ENCODE data around the gene CHRNA7. TPM values are rescaled to one million over a fixed set of nuclear protein-coding genes. Genes with fewer than 3 reads are reported as not detected.
"Not testable (repeated sequence)": the region's sequence is repeated elsewhere in the genome, so short reads cannot be mapped to it uniquely, and the experiment has no call there.

Gene CHRNA7
- total RNA-seq, 2 donors from 2014 or later, result 3.9 to 5.2 TPM

DNA sequence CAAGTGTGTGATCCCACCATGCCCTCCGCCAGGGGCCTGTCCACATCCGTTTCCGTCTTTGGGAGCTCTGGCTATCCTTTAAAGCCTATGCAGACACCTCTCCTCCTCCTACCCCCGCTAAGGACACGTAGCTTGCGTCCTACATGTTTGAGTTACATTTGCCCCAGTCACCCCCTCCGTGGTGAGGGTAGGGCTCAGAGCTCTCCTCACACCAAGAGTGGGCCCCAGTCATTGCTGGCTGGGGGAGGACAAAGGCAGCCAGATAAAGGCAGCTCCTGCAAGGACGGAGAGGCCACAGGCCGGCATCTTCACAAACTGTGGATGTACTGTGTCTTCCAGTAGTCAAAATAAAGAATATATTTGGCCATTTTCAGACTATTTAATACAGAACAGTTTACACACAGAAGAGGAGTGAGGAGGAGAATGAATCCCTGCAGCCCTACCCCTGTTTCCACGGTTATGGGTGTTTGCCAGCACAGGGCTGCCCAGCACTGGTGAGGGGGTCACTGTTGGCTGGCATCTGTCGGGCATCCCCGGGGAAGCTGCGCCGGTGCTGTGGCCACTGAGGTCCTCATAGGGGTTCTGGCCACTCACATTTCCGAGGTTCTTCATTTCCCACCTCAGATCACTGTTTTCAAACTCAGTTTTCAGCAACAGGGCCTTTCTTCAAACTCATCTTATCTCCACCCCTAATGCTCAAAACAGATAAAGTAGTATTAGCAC, 118.7 kb downstream of the CHRNA7 start:
- Histone ChIP-seq H3K27me3 (no peaks in the 10 kb centered on the region), H3K4me3 (no peak overlapping the region), H3K9me3 (no peaks in the 10 kb centered on the region), H3K4me1 (no peaks in the 10 kb centered on the region), H3K27ac (no peak overlapping the region), H3K9ac (ENCODE audit: low read depth in 2 of 2, low read length in 2 of 2) (no peak overlapping the region), H3K36me3 (no peaks in the 10 kb centered on the region)
- TF ChIP-seq, protein P1, sequence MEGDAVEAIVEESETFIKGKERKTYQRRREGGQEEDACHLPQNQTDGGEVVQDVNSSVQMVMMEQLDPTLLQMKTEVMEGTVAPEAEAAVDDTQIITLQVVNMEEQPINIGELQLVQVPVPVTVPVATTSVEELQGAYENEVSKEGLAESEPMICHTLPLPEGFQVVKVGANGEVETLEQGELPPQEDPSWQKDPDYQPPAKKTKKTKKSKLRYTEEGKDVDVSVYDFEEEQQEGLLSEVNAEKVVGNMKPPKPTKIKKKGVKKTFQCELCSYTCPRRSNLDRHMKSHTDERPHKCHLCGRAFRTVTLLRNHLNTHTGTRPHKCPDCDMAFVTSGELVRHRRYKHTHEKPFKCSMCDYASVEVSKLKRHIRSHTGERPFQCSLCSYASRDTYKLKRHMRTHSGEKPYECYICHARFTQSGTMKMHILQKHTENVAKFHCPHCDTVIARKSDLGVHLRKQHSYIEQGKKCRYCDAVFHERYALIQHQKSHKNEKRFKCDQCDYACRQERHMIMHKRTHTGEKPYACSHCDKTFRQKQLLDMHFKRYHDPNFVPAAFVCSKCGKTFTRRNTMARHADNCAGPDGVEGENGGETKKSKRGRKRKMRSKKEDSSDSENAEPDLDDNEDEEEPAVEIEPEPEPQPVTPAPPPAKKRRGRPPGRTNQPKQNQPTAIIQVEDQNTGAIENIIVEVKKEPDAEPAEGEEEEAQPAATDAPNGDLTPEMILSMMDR (IDR thresholded peaks at IDR 0.05), result no peak
- intact Hi-C loops (cut with DNase I), result no loop called here
- no peak for DNase-seq

DNA sequence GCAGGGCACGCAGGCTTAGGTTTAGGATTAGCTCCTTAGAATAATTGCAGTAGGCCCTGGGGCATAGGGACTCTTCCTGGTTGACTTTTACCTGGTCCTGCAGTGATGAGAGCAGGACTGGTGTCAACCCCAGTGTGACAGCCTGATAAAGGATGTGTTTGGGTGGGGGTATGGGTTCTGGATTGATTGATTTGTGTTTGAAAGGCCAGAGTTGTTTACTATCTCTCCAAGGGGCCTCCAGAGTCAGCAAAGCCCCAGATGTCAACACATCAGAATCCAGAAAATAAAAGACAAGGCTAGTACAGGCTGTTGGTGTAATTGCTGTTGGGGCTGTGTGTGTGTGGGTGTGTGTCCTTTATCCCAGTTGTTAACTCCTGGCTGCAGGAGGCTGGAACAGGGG, 122.3 kb downstream of the CHRNA7 start:
- DNase-seq, result no peak
- no peak overlapping the region for H3K4me3 ChIP-seq
- no peaks in the 10 kb centered on the region for H3K4me1 ChIP-seq
- H3K9ac ChIP-seq (ENCODE audit: low read depth in 2 of 2, low read length in 2 of 2), result no peak overlapping the region
- H3K27me3 ChIP-seq, result no peaks in the 10 kb centered on the region
- TF ChIP-seq, protein P1 (IDR thresholded peaks at IDR 0.05), result no peak
- intact Hi-C loops (cut with DNase I), result no loop called here
- no peak overlapping the region for H3K27ac ChIP-seq
- H3K9me3 ChIP-seq, result no peaks in the 10 kb centered on the region
- no peaks in the 10 kb centered on the region for H3K36me3 ChIP-seq

DNA sequence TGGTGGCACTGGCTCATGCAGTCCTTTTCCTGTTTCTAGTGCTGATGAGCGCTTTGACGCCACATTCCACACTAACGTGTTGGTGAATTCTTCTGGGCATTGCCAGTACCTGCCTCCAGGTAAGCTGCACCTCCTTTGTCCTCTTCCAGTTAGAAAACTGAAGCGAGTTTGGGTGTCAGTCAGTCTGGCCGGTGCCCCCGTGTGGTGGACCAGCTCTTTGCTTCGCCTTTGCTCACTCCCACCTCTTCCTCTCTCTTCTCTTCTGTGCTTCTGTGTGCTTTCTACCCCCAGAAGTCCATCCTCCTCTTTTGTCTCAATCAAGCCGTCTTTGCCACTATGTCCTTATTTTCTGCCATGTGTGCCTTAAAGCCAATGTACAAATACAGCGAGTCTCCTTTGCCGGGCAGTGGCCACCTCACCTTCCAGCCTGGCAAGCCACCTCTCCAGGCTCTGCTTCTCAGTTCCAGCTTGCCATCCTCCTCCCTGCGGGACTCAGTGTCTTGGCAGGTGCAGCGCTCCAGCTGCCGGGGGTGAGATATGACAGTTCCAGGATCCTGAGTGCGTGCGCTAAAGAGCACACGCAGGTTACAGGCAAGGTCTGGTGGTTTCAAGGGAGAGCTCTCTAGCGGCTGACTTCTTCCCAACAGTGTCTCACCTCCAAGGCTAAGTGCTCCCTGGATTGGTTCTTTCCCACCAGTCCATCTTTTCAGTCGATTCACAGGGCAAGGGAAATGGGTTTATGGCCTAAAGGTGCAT, 123.7 kb downstream of the CHRNA7 start:
- H3K27me3 ChIP-seq; H3K27ac ChIP-seq; H3K36me3 ChIP-seq; intact Hi-C loops (cut with DNase I); H3K9ac ChIP-seq (ENCODE audit: low read depth in 2 of 2, low read length in 2 of 2); H3K4me1 ChIP-seq; H3K9me3 ChIP-seq; DNase-seq; H3K4me3 ChIP-seq: not testable (repeated sequence)

DNA sequence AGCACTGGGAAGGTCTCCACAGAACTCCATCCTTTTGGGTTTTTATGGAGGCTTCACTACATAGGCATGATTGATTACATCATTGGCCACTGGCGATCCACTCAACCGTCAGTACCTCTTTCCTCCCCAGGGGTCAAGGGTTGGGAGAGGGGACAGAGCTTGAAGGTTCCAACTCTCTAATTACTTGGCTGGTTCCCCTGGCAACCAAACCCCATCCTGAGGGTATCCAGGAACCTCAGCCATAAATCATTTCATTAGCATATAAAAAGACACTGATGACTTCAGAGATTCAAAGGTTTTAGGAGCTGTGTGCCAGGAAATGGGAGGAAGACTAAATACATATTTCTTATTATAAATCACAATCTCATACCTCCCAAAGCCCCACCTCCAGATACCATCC, 131.8 kb downstream of the CHRNA7 start:
- DNase-seq; H3K36me3 ChIP-seq; H3K4me3 ChIP-seq; H3K9me3 ChIP-seq; intact Hi-C loops (cut with DNase I); H3K27ac ChIP-seq; H3K27me3 ChIP-seq; H3K4me1 ChIP-seq; H3K9ac ChIP-seq (ENCODE audit: low read depth in 2 of 2, low read length in 2 of 2): not testable (repeated sequence)

DNA sequence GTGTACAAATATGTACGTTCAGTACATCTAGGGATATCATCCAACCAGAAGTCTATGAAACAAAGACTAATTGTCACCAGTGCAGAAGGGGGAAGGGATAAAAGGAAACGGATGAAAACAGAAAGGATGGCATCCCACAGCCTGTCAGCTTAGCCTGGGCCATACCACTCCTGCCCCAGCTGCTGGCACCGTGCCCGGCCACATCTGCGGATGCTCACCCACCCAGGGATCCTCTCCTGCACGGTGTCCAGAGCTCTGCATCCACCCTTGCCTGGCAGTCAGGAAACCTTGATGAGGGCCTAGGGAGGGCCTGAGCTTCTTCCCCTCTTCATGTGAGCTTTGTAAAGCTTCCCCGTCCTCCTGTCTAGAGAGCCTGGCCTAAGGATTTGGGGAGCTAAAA, 133.8 kb downstream of the CHRNA7 start:
- H3K4me3 ChIP-seq; intact Hi-C loops (cut with DNase I); H3K9ac ChIP-seq (ENCODE audit: low read depth in 2 of 2, low read length in 2 of 2); H3K9me3 ChIP-seq; H3K27me3 ChIP-seq; H3K27ac ChIP-seq; H3K36me3 ChIP-seq; H3K4me1 ChIP-seq; DNase-seq: not testable (repeated sequence)

DNA sequence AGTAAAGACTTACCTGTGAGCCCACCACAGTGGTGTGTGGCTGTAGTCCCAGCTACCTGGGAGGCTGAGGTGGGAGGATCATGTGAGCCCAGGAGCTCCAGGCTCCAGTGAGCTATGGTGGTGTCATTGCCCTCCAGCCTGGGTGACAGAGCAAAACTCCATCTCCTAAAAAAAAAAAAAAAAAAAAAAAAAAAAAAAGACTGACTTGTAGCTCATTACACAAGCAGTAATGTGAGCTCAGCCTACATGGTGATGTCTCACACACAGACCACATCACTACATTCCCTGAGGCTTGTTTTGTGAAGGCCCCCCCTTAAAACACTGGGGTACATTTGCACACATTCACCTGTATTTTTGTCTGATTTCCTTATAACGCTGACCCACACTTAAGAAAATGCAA, 134.4 kb downstream of the CHRNA7 start:
- H3K27me3 ChIP-seq, result not testable (repeated sequence)

DNA sequence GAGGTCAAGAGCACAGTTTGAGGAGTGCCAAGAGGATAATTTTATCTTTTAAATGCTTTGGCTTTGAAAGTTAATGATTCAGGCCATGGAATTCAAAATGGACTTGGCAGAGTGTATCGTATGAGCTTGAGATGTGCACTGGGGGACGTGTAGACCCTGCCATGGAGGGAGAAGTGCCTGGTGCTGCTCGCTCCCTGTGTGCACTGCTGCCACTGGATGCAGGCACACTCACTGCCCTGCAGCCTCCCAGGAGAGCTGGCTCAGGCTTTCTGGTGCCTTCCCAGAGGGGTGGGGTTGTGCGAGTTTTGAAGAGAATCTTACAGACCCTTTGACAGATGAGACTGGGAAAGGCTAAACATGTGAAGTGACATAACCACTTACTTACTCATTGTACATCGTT, 135.5 kb downstream of the CHRNA7 start:
- intact Hi-C loops (cut with DNase I), result not testable (repeated sequence)

More for the DNA sequence above, 134.4 kb downstream of the CHRNA7 start:
- intact Hi-C loops (cut with DNase I); H3K4me3 ChIP-seq; DNase-seq; H3K9me3 ChIP-seq; H3K4me1 ChIP-seq; H3K27ac ChIP-seq; H3K36me3 ChIP-seq; H3K9ac ChIP-seq (ENCODE audit: low read depth in 2 of 2, low read length in 2 of 2): not testable (repeated sequence)

DNA sequence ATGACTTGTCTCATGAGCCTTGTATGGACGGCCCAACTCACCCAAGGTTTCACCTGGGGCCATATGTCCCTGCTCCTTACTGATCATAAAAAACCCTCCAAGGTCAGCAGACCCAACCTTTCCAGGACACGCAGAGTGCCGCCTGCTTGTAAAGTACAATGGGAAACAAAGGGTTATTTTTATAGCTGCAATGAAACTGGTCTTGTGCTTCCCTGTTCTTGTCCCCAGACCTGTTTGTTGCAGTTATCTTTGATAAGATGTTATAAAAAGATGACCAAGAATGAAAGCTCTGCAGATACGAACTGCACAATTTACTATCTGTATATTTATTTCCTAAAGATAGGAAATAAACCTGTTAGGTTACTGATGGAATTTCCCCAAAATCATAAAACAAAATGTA, 136.0 kb downstream of the CHRNA7 start:
- H3K4me3 ChIP-seq; H3K9ac ChIP-seq (ENCODE audit: low read depth in 2 of 2, low read length in 2 of 2); H3K36me3 ChIP-seq; H3K4me1 ChIP-seq; H3K9me3 ChIP-seq; H3K27ac ChIP-seq; H3K27me3 ChIP-seq; intact Hi-C loops (cut with DNase I); DNase-seq: not testable (repeated sequence)

More for the DNA sequence above, 135.5 kb downstream of the CHRNA7 start:
- H3K9ac ChIP-seq (ENCODE audit: low read depth in 2 of 2, low read length in 2 of 2); H3K36me3 ChIP-seq; H3K4me3 ChIP-seq; H3K4me1 ChIP-seq; H3K27me3 ChIP-seq; DNase-seq; H3K27ac ChIP-seq; H3K9me3 ChIP-seq: not testable (repeated sequence)

DNA sequence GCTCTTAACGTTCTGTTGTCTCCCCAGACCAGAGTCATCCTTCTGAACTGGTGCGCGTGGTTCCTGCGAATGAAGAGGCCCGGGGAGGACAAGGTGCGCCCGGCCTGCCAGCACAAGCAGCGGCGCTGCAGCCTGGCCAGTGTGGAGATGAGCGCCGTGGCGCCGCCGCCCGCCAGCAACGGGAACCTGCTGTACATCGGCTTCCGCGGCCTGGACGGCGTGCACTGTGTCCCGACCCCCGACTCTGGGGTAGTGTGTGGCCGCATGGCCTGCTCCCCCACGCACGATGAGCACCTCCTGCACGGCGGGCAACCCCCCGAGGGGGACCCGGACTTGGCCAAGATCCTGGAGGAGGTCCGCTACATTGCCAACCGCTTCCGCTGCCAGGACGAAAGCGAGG, 137.6 kb downstream of the CHRNA7 start:
- H3K4me1 ChIP-seq; H3K36me3 ChIP-seq; H3K27me3 ChIP-seq; H3K27ac ChIP-seq; H3K9me3 ChIP-seq; H3K9ac ChIP-seq (ENCODE audit: low read depth in 2 of 2, low read length in 2 of 2); H3K4me3 ChIP-seq; intact Hi-C loops (cut with DNase I); DNase-seq: not testable (repeated sequence)

DNA sequence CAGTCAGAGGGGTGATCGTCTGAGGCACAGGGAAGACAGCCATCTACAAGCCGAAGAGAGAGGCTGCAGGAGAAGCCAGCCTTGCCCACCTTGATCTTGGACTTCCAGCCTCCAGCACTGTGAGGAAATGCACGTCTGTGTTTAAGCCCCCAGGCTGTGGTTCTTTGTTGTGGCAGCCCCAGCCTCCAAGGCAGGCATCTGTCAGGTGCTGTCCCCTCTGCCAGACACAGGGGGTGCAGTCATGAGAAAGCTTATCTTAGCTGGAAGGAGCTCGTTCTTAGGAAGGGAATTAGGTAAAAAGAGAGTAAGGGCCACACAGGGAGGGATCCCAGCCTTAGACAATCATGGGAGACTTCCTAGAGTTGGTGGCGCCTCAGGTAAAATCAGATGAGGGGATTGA, 150.3 kb downstream of the CHRNA7 start:
- H3K9me3 ChIP-seq; intact Hi-C loops (cut with DNase I); H3K9ac ChIP-seq (ENCODE audit: low read depth in 2 of 2, low read length in 2 of 2); H3K36me3 ChIP-seq; H3K27ac ChIP-seq; H3K27me3 ChIP-seq; H3K4me3 ChIP-seq; DNase-seq; H3K4me1 ChIP-seq: not testable (repeated sequence)

DNA sequence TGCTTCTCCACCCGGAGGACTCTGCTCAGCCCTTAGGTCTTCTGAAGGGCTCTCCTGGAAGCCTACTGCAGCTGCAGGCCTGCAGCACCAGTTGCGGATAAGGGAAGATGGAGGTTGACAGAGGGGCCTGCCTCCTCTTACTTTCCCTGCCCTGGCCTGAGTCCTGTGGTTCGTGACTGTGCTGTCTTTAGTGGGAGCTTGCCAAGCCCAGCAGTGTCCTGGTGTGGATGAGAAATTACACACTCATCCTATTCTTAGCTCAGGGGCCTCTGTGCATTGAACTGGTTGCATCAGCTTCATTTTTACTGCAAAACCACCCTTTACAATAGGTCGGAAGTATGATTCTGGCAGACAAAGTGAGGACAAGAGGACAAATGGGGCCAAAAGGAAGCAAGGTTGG, 163.5 kb downstream of the CHRNA7 start:
- H3K4me3 ChIP-seq; DNase-seq; H3K9me3 ChIP-seq; intact Hi-C loops (cut with DNase I); H3K9ac ChIP-seq (ENCODE audit: low read depth in 2 of 2, low read length in 2 of 2); H3K27ac ChIP-seq; H3K4me1 ChIP-seq; H3K27me3 ChIP-seq; H3K36me3 ChIP-seq: not testable (repeated sequence)

Data from colonic mucosa (tissue), 4 donors.